ENCODE data around the gene VSTM4.

VSTM4 gene

GRCh38 chr10:48970046-48970445 is 145.3 kb downstream of the VSTM4 start:
- DNase-seq (ENCODE audit: low read depth in 2 of 2): no peak

GRCh38 chr10:48968036-48968435 is 147.3 kb downstream of the VSTM4 start:
- no peak for DNase-seq (ENCODE audit: low read depth in 2 of 2)

- DNase-seq (ENCODE audit: low read depth in 2 of 2): no peak
Measured at GRCh38 chr10:48965460-48965859, 149.9 kb downstream of the VSTM4 start.

Measured in stimulated activated CD4-positive, alpha-beta T cell treated with anti-CD3 and anti-CD28 coated beads, Interleukin-12 subunit alpha, Interleukin-12 subunit beta, amount 100 ng/mL, for 24 hours (primary cell).